ENCODE measurements around the gene CAMK1D. TPM values are rescaled to one million over a fixed set of nuclear protein-coding genes. Genes with fewer than 3 reads are reported as not detected.

CAMK1D gene
- total RNA-seq, 1 donor = 11.2 TPM

GRCh38 chr10:12609435-12609834 is 260.1 kb downstream of the CAMK1D start:
- Histone ChIP-seq H3K27ac (ENCODE audit: low read depth, low read length) (no peak overlapping the region), H3K79me2 (ENCODE audit: insufficient read depth, low read length) (no peaks in the 10 kb centered on the region), H2AFZ (ENCODE audit: low read length) (no peak overlapping the region), H3K36me3 (ENCODE audit: insufficient read depth, low read length) (no peaks in the 10 kb centered on the region), H3K27me3 (ENCODE audit: insufficient read depth, low read length) (no peaks in the 10 kb centered on the region), H3K4me2 (ENCODE audit: insufficient read depth, low read length) (no peak overlapping the region), H3K9me3 (ENCODE audit: low read depth, low read length) (no peaks in the 10 kb centered on the region), H4K20me1 (ENCODE audit: insufficient read depth, low read length) (no peaks in the 10 kb centered on the region), H3K4me1 (ENCODE audit: insufficient read depth, low read length) (peaks cover 11% of the 10 kb centered on the region), H3K4me3 (ENCODE audit: insufficient read depth, low read length) (no peak overlapping the region)
- no peak for TF ChIP-seq CTCF (IDR thresholded peaks at IDR 0.05; ENCODE audit: extremely low read depth, low read depth, low read length)
- peak; percentile 68 for DNase-seq (ENCODE audit: insufficient read length, low spot score, missing footprints)

DNA sequence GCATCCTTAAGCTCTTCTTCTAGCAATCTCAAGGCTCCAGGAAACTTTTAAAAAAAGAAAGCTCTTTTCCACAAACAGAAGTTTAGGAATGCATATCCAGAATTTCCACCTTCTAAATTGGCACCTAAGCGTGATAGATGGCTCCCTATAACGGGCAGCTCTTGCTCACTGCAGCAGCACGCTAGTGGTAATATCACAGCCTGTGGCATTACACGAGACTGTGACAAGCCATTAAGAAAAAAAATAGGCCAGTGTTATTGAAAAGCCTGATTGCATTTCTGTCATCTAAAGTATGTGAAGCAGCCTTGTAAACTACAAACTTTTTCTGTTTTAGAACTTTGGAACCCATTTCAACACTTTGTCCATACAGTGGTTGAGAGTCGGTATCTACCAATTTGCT is 263.8 kb downstream of the CAMK1D start:
- Histone ChIP-seq H3K4me3 (ENCODE audit: insufficient read depth, low read length) (no peak overlapping the region), H3K27me3 (ENCODE audit: insufficient read depth, low read length) (no peaks in the 10 kb centered on the region), H3K4me2 (ENCODE audit: insufficient read depth, low read length) (no peak overlapping the region), H3K9me3 (ENCODE audit: low read depth, low read length) (no peaks in the 10 kb centered on the region), H2AFZ (ENCODE audit: low read length) (no peak overlapping the region), H3K4me1 (ENCODE audit: insufficient read depth, low read length) (no peaks in the 10 kb centered on the region), H3K27ac (ENCODE audit: low read depth, low read length) (no peak overlapping the region), H4K20me1 (ENCODE audit: insufficient read depth, low read length) (no peaks in the 10 kb centered on the region), H3K79me2 (ENCODE audit: insufficient read depth, low read length) (no peaks in the 10 kb centered on the region), H3K36me3 (ENCODE audit: insufficient read depth, low read length) (no peaks in the 10 kb centered on the region)
- no peak for TF ChIP-seq CTCF (IDR thresholded peaks at IDR 0.05; ENCODE audit: extremely low read depth, low read depth, low read length)
- no peak for DNase-seq (ENCODE audit: insufficient read length, low spot score, missing footprints)

GRCh38 chr10:12614177-12614995 is 265.0 kb downstream of the CAMK1D start:
- H4K20me1 ChIP-seq (ENCODE audit: insufficient read depth, low read length) = no peaks in the 10 kb centered on the region

More at GRCh38 chr10:12614177-12614995, 265.0 kb downstream of the CAMK1D start:
- Histone ChIP-seq H3K4me1 (ENCODE audit: insufficient read depth, low read length) (no peaks in the 10 kb centered on the region), H3K36me3 (ENCODE audit: insufficient read depth, low read length) (no peaks in the 10 kb centered on the region), H3K79me2 (ENCODE audit: insufficient read depth, low read length) (no peaks in the 10 kb centered on the region), H2AFZ (ENCODE audit: low read length) (no peak overlapping the region), H3K27ac (ENCODE audit: low read depth, low read length) (no peak overlapping the region), H3K4me2 (ENCODE audit: insufficient read depth, low read length) (no peak overlapping the region), H3K27me3 (ENCODE audit: insufficient read depth, low read length) (no peaks in the 10 kb centered on the region), H3K9me3 (ENCODE audit: low read depth, low read length) (no peaks in the 10 kb centered on the region), H3K4me3 (ENCODE audit: insufficient read depth, low read length) (no peak overlapping the region)
- peak; percentile 4 for DNase-seq (ENCODE audit: insufficient read length, low spot score, missing footprints)
- TF ChIP-seq CTCF (IDR thresholded peaks at IDR 0.05; ENCODE audit: extremely low read depth, low read depth, low read length) = no peak

Data from osteoblast (primary cell).